SK-N-SH treated with all-trans-retinoic acid at 6 μM for 48 hours (cell line): Measurements from ENCODE around the gene TLL2.

ENCODE experiments used
- ATAC-seq: fragments of 200-7000 bp; cut with Tn5 transposase; 3 replicates; pipeline ENCODE4 v1.9.1; 2020; ENCODE audit warnings: mild to moderate bottlenecking, moderate library complexity
- ARNTL ChIP-seq: fragments of 450-650 bp; formaldehyde crosslinking; IDR thresholded peaks from 2 replicates; pipeline ENCODE4 v1.5.0; 2020; ENCODE audit warnings: low read depth, mild to moderate bottlenecking, moderate library complexity, borderline replicate concordance
- BACH2 ChIP-seq: fragments of 250-450 bp; sonication (Bioruptor Pico); IDR thresholded peaks from 2 replicates; pipeline ENCODE4 v1.9.0; 2021; ENCODE audit warnings: mild to moderate bottlenecking, borderline replicate concordance
- CREB5 ChIP-seq: fragments of 250-450 bp; sonication (Bioruptor Pico); IDR thresholded peaks from 2 replicates; pipeline ENCODE4 v1.5.1; 2020; ENCODE audit warnings: low read depth, mild to moderate bottlenecking, moderate library complexity
- CSDC2 ChIP-seq: fragments of 250-450 bp; sonication (Bioruptor Pico); IDR thresholded peaks from 2 replicates; pipeline ENCODE4 v1.5.0; 2020; ENCODE audit warnings: mild to moderate bottlenecking, moderate library complexity
- CSRNP3 ChIP-seq: fragments of 250-450 bp; sonication (Bioruptor Pico); IDR thresholded peaks from 2 replicates; pipeline ENCODE4 v1.5.1; 2021; ENCODE audit warnings: mild to moderate bottlenecking, moderate library complexity
- ESRRG ChIP-seq: fragments of 250-450 bp; sonication (Bioruptor Pico); IDR thresholded peaks from 2 replicates; pipeline ENCODE4 v1.6.1; 2021; ENCODE audit warnings: mild to moderate bottlenecking
- GLIS3 ChIP-seq: fragments of 250-450 bp; sonication (Bioruptor Pico); IDR thresholded peaks from 2 replicates; pipeline ENCODE4 v1.5.0; 2020; ENCODE audit warnings: mild to moderate bottlenecking, moderate library complexity
- ISL1 ChIP-seq: fragments of 250-450 bp; sonication (Bioruptor Pico); IDR thresholded peaks from 2 replicates; pipeline ENCODE4 v2.1.2; 2022; ENCODE audit warnings: mild to moderate bottlenecking, moderate library complexity
- PATZ1 ChIP-seq: fragments of 250-450 bp; sonication (Bioruptor Pico); IDR thresholded peaks from 2 replicates; pipeline ENCODE4 v1.8.0; 2020; ENCODE audit warnings: mild to moderate bottlenecking, moderate library complexity, borderline replicate concordance
- PPARA ChIP-seq: fragments of 250-450 bp; sonication (Bioruptor Pico); IDR thresholded peaks from 2 replicates; pipeline ENCODE4 v1.5.0; 2020; ENCODE audit warnings: mild to moderate bottlenecking, borderline replicate concordance
- RARB ChIP-seq: fragments of 250-450 bp; sonication (Bioruptor Pico); IDR thresholded peaks from 2 replicates; pipeline ENCODE4 v1.8.0; 2021; ENCODE audit warnings: mild to moderate bottlenecking, moderate library complexity
- SNAI2 ChIP-seq: fragments of 250-450 bp; sonication (Bioruptor Pico); IDR thresholded peaks from 2 replicates; pipeline ENCODE4 v1.5.0; 2020; ENCODE audit warnings: mild to moderate bottlenecking, moderate library complexity
- TCF4 ChIP-seq: fragments of 250-450 bp; sonication (Bioruptor Pico); IDR thresholded peaks from 2 replicates; pipeline ENCODE4 v1.8.0; 2021; ENCODE audit warnings: mild to moderate bottlenecking, moderate library complexity, borderline replicate concordance
- TOX ChIP-seq: fragments of 250-450 bp; sonication (Bioruptor Pico); IDR thresholded peaks from 2 replicates; pipeline ENCODE4 v1.8.0; 2021; ENCODE audit warnings: mild to moderate bottlenecking, moderate library complexity, borderline replicate concordance
- TSHZ2 ChIP-seq: fragments of 250-450 bp; sonication (Bioruptor Pico); IDR thresholded peaks from 2 replicates; pipeline ENCODE4 v1.5.0; 2020; ENCODE audit warnings: mild to moderate bottlenecking, moderate library complexity
- ZFP3 ChIP-seq: fragments of 250-450 bp; sonication (Bioruptor Pico); IDR thresholded peaks from 2 replicates; pipeline ENCODE4 v1.5.0; 2020; ENCODE audit warnings: mild to moderate bottlenecking, moderate library complexity
- ZFP30 ChIP-seq: fragments of 450-650 bp; formaldehyde crosslinking; IDR thresholded peaks from 2 replicates; pipeline ENCODE4 v1.5.0; 2022; ENCODE audit warnings: mild to moderate bottlenecking, moderate library complexity
- ZNF565 ChIP-seq: fragments of 450-650 bp; formaldehyde crosslinking; conservative IDR thresholded peaks from 2 replicates; pipeline ENCODE4 v1.5.0; 2020; ENCODE audit warnings: low read depth, mild to moderate bottlenecking, moderate library complexity
- ZNF70 ChIP-seq: fragments of 450-650 bp; formaldehyde crosslinking; IDR thresholded peaks from 2 replicates; pipeline ENCODE4 v1.5.0; 2020; ENCODE audit warnings: mild to moderate bottlenecking, moderate library complexity
- ZNF8 ChIP-seq: fragments of 450-650 bp; formaldehyde crosslinking; IDR thresholded peaks from 2 replicates; pipeline ENCODE4 v1.5.0; 2020; ENCODE audit warnings: mild to moderate bottlenecking, moderate library complexity
- TF ChIP-seq, protein P1 (sequence below): fragments of 250-450 bp; sonication (Bioruptor Pico); IDR thresholded peaks from 2 replicates; pipeline ENCODE4 v1.8.0; 2021; ENCODE audit warnings: low read depth, mild to moderate bottlenecking, moderate library complexity, borderline replicate concordance

The TLL2 gene

GRCh38 chr10:96360766-96361165, 153.0 kb downstream of the TLL2 start:
- TF ChIP-seq ISL1 (CRISPR knock-in tag) (no peak), ZNF8 (CRISPR knock-in tag) (no peak), ESRRG (CRISPR knock-in tag) (no peak)
- ATAC-seq = no peak

DNA sequence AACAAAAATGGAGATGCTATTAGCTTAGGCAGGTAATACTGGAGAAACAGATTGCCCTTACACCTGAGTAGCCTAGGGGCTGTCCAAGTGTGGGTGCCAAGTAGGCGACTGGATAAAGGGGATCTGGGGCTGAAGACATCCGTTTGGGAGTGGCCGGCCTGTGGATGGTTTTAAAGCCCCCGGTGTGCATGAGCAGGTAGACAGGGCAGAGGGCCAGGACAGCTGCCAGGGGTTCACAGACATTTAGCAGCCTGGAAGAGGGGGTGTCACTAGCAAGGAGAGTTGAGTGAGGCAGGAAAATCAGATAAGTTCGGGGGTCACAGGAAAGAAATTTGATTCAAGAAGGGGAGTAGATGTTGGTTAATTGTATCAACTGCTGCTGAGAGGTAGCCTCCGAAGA, 153.4 kb downstream of the TLL2 start:
- TF ChIP-seq PPARA (CRISPR knock-in tag) (no peak), CSDC2 (no peak), CREB5 (CRISPR knock-in tag) (no peak), CSRNP3 (no peak), ZNF8 (CRISPR knock-in tag) (no peak), ISL1 (CRISPR knock-in tag) (no peak), GLIS3 (CRISPR knock-in tag) (no peak), ARNTL (CRISPR knock-in tag) (no peak), ZFP30 (CRISPR knock-in tag) (no peak), TOX (no peak), ESRRG (CRISPR knock-in tag) (no peak), ZNF70 (CRISPR knock-in tag) (no peak), TCF4 (CRISPR knock-in tag) (no peak), TSHZ2 (no peak), BACH2 (CRISPR knock-in tag) (no peak), PATZ1 (CRISPR knock-in tag) (no peak), RARB (CRISPR knock-in tag) (no peak), ZNF565 (CRISPR knock-in tag) (no peak)
- ATAC-seq = no peak

DNA sequence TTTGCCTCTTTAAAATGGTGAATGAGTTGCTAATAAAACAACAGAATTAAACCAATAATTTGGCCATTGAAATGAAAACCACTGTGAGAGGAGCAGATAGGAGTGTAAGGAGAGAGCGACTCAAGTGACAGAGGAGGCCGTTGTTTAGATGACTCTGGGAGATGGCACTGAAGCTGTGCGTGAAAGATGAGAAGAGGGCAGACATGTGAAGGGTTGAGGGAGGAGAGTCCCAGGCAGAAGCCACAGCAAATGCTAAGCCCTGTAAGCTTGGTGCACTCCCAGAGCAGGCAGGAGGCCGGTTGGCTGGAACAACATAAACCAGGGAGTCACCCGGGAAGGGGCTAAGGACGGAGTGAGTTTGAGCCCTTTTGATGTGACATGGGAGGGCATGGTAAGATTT, 154.1 kb downstream of the TLL2 start:
- ATAC-seq = no peak
- no peak for TF ChIP-seq CREB5 (CRISPR knock-in tag)
- TF ChIP-seq ZFP3 (CRISPR knock-in tag) = no peak
- no peak for TF ChIP-seq TOX
- no peak for TF ChIP-seq PATZ1 (CRISPR knock-in tag)
- TF ChIP-seq PPARA (CRISPR knock-in tag) = no peak
- no peak for TF ChIP-seq ARNTL (CRISPR knock-in tag)
- TF ChIP-seq ISL1 (CRISPR knock-in tag) = no peak
- TF ChIP-seq SNAI2 (CRISPR knock-in tag) = no peak
- no peak for TF ChIP-seq ZNF565 (CRISPR knock-in tag)
- no peak for TF ChIP-seq CSRNP3
- no peak for TF ChIP-seq ESRRG (CRISPR knock-in tag)
- no peak for TF ChIP-seq TCF4 (CRISPR knock-in tag)
- TF ChIP-seq ZFP30 (CRISPR knock-in tag) = no peak
- TF ChIP-seq BACH2 (CRISPR knock-in tag) = no peak
- TF ChIP-seq, protein P1, sequence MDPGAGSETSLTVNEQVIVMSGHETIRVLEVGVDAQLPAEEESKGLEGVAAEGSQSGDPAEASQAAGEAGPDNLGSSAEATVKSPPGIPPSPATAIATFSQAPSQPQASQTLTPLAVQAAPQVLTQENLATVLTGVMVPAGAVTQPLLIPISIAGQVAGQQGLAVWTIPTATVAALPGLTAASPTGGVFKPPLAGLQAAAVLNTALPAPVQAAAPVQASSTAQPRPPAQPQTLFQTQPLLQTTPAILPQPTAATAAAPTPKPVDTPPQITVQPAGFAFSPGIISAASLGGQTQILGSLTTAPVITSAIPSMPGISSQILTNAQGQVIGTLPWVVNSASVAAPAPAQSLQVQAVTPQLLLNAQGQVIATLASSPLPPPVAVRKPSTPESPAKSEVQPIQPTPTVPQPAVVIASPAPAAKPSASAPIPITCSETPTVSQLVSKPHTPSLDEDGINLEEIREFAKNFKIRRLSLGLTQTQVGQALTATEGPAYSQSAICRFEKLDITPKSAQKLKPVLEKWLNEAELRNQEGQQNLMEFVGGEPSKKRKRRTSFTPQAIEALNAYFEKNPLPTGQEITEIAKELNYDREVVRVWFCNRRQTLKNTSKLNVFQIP (CRISPR knock-in tag) = no peak
- no peak for TF ChIP-seq GLIS3 (CRISPR knock-in tag)
- TF ChIP-seq ZNF8 (CRISPR knock-in tag) = no peak
